D721Med (cell line): Measurements from ENCODE around the gene SLC51A.
"Not testable (repeated sequence)": the region's sequence is repeated elsewhere in the genome, so short reads cannot be mapped to it uniquely, and the experiment has no call there.

Experiments used
- DNase-seq: peaks from one replicate; pipeline ENCODE4 v3.0.0; 2011; ENCODE audit warnings: low spot score; ENCODE audit not compliant: insufficient read length
- FAIRE-seq: peaks from 2 replicates; lab custom pipeline; 2011; peaks lifted over from hg19 to GRCh38; lab: Jason Lieb, UNC
- TF ChIP-seq, protein P1 (sequence below): IDR thresholded peaks from 2 replicates; pipeline ENCODE4 v1.5.1; 2012; ENCODE audit warnings: mild to moderate bottlenecking, control low read depth; ENCODE audit not compliant: insufficient read depth; ENCODE audit errors: missing control alignments

Gene SLC51A

DNA sequence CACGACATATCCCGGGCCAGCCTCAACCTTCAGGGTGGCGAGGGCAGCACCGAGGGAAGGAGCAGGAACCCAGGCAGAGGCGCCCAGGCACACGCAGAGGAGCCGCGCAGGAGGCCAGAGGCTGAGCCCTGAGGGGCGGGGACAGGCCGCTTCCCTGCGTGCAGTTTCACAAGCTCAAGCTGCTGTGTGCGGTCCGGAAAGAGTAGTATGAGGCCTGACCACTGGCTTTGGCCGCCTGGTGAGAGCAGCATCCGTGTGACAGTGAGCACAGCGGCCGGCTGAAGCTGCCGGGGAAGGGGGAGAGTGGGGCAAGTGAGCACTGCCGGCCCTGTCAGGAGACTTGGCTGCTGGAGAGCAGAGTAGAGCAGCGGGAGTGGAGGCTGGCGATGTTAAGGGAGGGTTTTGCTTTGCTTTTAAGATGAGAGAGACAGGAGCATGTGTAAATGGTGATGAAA lies 13.8 kb upstream of the SLC51A start:
- FAIRE-seq: no peak
- DNase-seq: no peak
- TF ChIP-seq, protein P1, sequence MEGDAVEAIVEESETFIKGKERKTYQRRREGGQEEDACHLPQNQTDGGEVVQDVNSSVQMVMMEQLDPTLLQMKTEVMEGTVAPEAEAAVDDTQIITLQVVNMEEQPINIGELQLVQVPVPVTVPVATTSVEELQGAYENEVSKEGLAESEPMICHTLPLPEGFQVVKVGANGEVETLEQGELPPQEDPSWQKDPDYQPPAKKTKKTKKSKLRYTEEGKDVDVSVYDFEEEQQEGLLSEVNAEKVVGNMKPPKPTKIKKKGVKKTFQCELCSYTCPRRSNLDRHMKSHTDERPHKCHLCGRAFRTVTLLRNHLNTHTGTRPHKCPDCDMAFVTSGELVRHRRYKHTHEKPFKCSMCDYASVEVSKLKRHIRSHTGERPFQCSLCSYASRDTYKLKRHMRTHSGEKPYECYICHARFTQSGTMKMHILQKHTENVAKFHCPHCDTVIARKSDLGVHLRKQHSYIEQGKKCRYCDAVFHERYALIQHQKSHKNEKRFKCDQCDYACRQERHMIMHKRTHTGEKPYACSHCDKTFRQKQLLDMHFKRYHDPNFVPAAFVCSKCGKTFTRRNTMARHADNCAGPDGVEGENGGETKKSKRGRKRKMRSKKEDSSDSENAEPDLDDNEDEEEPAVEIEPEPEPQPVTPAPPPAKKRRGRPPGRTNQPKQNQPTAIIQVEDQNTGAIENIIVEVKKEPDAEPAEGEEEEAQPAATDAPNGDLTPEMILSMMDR: no peak

GRCh38 chr3:196203846-196204245 lies 12.5 kb upstream of the SLC51A start:
- TF ChIP-seq, protein P1: no peak
- DNase-seq (no peak), FAIRE-seq (no peak)

- DNase-seq: not testable (repeated sequence)
Measured at GRCh38 chr3:196205442-196206205, 10.7 kb upstream of the SLC51A start.

DNA sequence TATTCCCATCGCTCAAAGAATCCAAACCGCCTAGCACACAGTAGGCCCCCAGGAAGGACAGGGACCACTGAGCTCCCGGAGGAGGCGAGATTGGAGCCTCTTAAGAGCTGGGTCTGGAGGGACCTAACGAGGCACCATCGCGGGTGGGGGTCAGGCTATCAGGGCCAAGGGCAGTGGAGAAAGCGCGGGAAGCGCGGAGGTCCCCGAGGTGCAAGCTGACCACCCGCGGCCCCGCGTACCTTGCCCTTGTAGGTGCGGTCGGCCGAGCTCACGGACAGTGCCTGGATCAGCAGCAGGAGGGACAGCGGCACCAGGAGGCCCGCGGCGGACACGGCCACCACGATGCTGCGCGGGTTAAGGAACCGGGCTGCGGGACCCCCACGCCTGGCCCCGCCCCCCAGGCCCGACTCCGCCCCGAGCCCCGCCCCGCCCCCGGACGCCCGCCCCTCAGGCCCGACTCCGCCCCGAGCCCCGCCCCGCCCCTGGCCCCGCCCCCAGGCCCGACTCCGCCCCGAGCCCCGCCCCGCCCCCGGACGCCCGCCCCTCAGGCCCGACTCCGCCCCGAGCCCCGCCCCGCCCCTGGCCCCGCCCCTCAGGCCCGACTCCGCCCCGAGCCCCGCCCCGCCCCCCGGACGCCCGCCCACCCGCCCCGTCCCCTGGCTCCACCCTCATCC lies 9.0 kb upstream of the SLC51A start:
- FAIRE-seq (no peak), DNase-seq (no peak)
- TF ChIP-seq, protein P1: no peak

More at GRCh38 chr3:196205442-196206205, 10.7 kb upstream of the SLC51A start:
- not testable (repeated sequence) for FAIRE-seq

GRCh38 chr3:196207833-196208607 lies 8.3 kb upstream of the SLC51A start:
- DNase-seq: no peak
- TF ChIP-seq, protein P1: no peak
- no peak for FAIRE-seq

DNA sequence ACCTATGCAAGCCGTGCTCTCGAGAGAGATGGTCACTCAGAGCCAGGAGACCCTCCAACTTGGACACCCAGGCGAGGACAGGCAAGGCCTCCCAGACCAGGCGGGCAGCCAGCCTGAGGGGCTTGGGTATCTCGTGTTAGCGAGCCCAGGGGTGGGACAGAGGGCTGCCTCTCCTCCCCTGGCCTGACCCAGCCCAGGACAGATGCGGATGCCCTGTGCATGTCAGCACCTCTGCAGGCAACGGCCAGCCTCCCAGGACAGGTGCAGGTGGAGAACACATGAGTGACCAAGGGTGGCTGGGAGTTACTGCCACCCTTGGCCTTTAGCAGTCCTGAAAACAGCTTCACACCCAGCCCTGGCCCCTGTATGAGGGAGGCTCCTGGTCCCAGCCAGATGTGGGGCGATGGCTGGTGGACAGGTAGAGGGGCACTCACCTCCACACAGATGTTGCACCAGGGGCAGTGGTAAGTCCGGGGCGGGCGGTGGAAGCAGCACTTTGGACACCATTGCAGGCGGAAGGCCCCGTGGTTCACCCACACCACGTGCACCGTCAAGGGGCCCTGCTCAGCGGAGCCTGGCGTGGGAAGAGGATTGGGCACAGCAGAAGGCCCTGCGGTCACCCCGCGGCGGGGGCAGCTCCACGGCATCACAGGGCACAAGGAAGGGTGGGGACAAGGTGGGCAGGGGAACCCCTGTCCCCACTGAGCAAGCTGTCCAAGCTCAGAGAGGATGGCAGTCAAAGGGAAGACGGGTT lies 7.2 kb upstream of the SLC51A start:
- FAIRE-seq (no peak), DNase-seq (no peak)
- TF ChIP-seq, protein P1: no peak

DNA sequence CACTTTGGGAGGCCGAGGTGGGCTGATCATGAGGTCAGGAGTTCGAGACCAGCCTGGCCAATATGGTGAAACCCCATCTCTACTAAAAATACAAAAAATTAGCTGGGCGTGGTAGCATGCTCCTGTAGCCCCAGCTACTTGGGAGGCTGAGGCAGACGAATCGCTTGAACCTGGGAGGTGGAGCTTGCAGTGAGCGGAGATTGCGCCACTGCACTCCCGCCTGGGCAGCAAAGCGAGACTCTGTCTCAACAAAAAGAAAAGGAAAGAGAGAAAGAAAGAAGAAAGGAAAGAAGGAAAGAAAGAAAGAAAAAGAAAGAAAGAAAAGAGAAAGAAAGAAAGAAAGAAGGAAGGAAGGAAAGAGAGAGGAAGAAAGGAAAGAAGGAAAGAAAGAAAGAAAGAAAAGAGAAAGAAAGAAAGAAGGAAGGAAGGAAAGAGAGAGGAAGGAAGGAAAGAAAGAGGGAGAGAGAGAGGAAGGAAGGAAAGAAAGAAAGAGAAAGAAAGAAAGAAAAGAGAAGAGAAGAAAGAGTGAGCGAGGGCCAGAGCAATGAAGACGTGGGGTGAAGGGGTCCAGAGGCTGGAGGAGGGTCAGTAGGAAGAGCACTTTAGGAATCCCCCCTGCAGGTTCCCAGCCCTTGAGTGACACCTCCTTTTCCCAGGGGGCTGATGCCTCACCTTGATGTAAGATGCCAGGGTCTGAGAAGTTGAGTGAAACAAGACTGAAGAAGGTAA lies 6.2 kb upstream of the SLC51A start:
- not testable (repeated sequence) for DNase-seq, FAIRE-seq
